Heart right ventricle (tissue), 16 donors: ENCODE data around the gene CMSS1. TPM values are rescaled to one million over a fixed set of nuclear protein-coding genes. Genes with fewer than 3 reads are reported as not detected.
"Not testable (repeated sequence)": the region's sequence is repeated elsewhere in the genome, so short reads cannot be mapped to it uniquely, and the experiment has no call there.

ENCODE experiments used
- ATAC-seq, 8 donors: fragments of 200-7000 bp; cut with Tn5 transposase; one replicate each; pipeline ENCODE4 v1.9.1; 2020; ENCODE audit warnings: mild to moderate bottlenecking in 8 of 8, moderate library complexity in 8 of 8, moderate number of reproducible peaks in 1 of 8
- DNase-seq, 2 donors: peaks; one replicate each; pipeline ENCODE4 v3.0.0-alpha.2; 2020
- H3K27ac ChIP-seq, 10 donors: fragments of 200-600 bp; sonication (generic) in 2 of 10; one replicate each; pipeline versions ENCODE4 v1.5.0 to v1.8.0; 2020 to 2022; ENCODE audit warnings: mild to moderate bottlenecking in 3 of 10
- H3K27me3 ChIP-seq, 7 donors: fragments of 200-600 bp; one replicate each; pipeline ENCODE4 v1.8.0; 2021 to 2022; ENCODE audit warnings: mild to moderate bottlenecking in 2 of 7
- H3K36me3 ChIP-seq, 9 donors: fragments of 200-600 bp; sonication (generic) in 1 of 9; one replicate each; pipeline versions ENCODE4 v1.5.0 to v1.8.0; 2020 to 2022; ENCODE audit warnings: mild to moderate bottlenecking in 2 of 9
- H3K4me1 ChIP-seq, 9 donors: fragments of 200-600 bp; sonication (generic) in 1 of 9; one replicate each; pipeline versions ENCODE4 v1.5.0 to v1.8.0; 2020 to 2022; ENCODE audit warnings: mild to moderate bottlenecking in 4 of 9
- H3K4me3 ChIP-seq, 10 donors: fragments of 200-600 bp; sonication (generic) in 2 of 10; one replicate each; pipeline versions ENCODE4 v1.5.0 to v1.8.0; 2020 to 2022; ENCODE audit warnings: mild to moderate bottlenecking in 7 of 10, moderate library complexity in 2 of 10
- H3K9me3 ChIP-seq, 11 donors: fragments of 200-600 bp in 10 of 11; sonication (generic) in 2 of 11; one replicate each; pipeline versions ENCODE4 v1.5.0 to v1.8.0; 2013 to 2022; ENCODE audit warnings: mild to moderate bottlenecking in 2 of 11, control low read depth in 1 of 11, moderate library complexity in 1 of 11
- CTCF ChIP-seq, 9 donors: fragments of 200-600 bp; sonication (generic) in 2 of 9; IDR thresholded peaks; one replicate each; pipeline versions ENCODE4 v1.5.0 to v1.8.0; 2021 to 2022; ENCODE audit warnings: antibody characterized with exemption in 9 of 9, mild to moderate bottlenecking in 5 of 9, moderate library complexity in 1 of 9
- WGBS, 2 donors: extraction: QIAGEN DNeasy Blood & Tissue Kit; methylation state at CpG; one replicate each; pipeline ENCODE4 v1.1.7; 2013; ENCODE audit warnings: inconsistent platforms in 1 of 2; 5-methylcytosine and 5-hydroxymethylcytosine counted together
- intact Hi-C, 10 donors: fragments of 100-400 bp; cut with DNase I; formaldehyde crosslinking; loops; one replicate each; pipeline versions ENCODE4 v1.11.1 to v1.14.2; 2022
- polyA plus RNA-seq, 2 donors: library from polyadenylated mRNA; stranded (reverse); fragments of 200-250 nt; gene quantifications; one replicate each; pipeline ENCODE4 v1.2.3, GENCODE V29; 2013
- total RNA-seq, 10 donors: library from RNA; stranded (reverse); fragmentation: NEBNext Ultra II Directional in 3 of 10; extraction: Animal tissue kit (Norgen Biotek cat#: 25700) in 3 of 10; gene quantifications; one replicate each; pipeline versions ENCODE4 v1.2.1 to v1.2.4, GENCODE V29; 2021 to 2023
- donor health status: Arrhythmogenic right ventricular cardiomyopathy.
- donor health status: ischemic (EF 13 %, LVEDD 7.1; RV severe dilation, severe dysfunction).
- donor health status: healthy with polysubstance abuse.
- donor health status: DM: no; HTN: yes; CAD: no.
- donor health status: DM: no; HTN: no; CAD: no.
- donor health status: ischemic (EF 25% LVEDD 6.9; RV normal size, moderate dysfunction).
- donor health status: ischemic (EF 25% LVEDD 5.7; RV mildly dilated, moderate dysfunction).
- donor health status: healthy.
- donor health status: DM: yes; HTN: yes; CAD: no.
- donor health status: Ischemic cardiomyopathy.
- donor health status: ischemic (EF 35%, LVEDD 5.7; RV mildly dilated, moderate dysfunction).
- donor health status: nonischemic (EF 11% LVEDD 7.7; RV severe dilation, severe dysfunction).
- donor health status: DM: yes; HTN: yes; CAD: no.
- donor health status: PGD.
- donor health status: ischemic (EF 29% LVEDD 5.4; RV normal size, mild dysfunction).
- donor health status: nonischemic (EF 23%, LVEDD 6.1; RV moderate dilation, normal function).

The CMSS1 gene
- total and polyA plus RNA-seq, 12 donors = 24.6 to 45.4 (median 34.6) TPM

GRCh38 chr3:100088735-100089368 lies 271.2 kb downstream of the CMSS1 start:
- Histone ChIP-seq H3K27me3 (no peaks in the 10 kb centered on the region), H3K36me3 (no peaks in the 10 kb centered on the region), H3K9me3 (no peaks in the 10 kb centered on the region), H3K27ac (no peak overlapping the region), H3K4me1 (peaks cover 0 to 35% (median 25%) of the 10 kb centered on the region in 9 donors), H3K4me3 (no peak overlapping the region)
- no peak for TF ChIP-seq CTCF (IDR thresholded peaks at IDR 0.05)
- DNase-seq = no peak
- intact Hi-C loops = no loop called here
- ATAC-seq = no peak
- 86 to 87% methylated on average over 2 of the region's 2 CpGs for WGBS, 2 donors

GRCh38 chr3:100089812-100090668 lies 272.4 kb downstream of the CMSS1 start:
- no peak overlapping the region for H3K4me3 ChIP-seq
- peak in 6 of 9 donors; percentile 10 to 51 (median 46) for TF ChIP-seq CTCF (IDR thresholded peaks at IDR 0.05)
- H3K27me3 ChIP-seq = no peaks in the 10 kb centered on the region
- DNase-seq = peak in 1 of 2 donors; percentile 17
- intact Hi-C loops = no loop called here
- 81 to 85% methylated on average over 7 of the region's 7 CpGs for WGBS, 2 donors
- peak overlapping the region in 2 of 10 donors; percentile 10 to 22 for H3K27ac ChIP-seq
- ATAC-seq = peak; percentile 54 to 88 (median 68)
- peaks cover 0 to 30% (median 22%) of the 10 kb centered on the region in 9 donors for H3K4me1 ChIP-seq
- no peaks in the 10 kb centered on the region for H3K9me3 ChIP-seq
- no peaks in the 10 kb centered on the region for H3K36me3 ChIP-seq

GRCh38 chr3:100090669-100091005 lies 273.0 kb downstream of the CMSS1 start:
- DNase-seq = no peak
- intact Hi-C loops = no loop called here
- no peak overlapping the region for H3K4me3 ChIP-seq
- H3K27me3 ChIP-seq = no peaks in the 10 kb centered on the region
- ATAC-seq = peak in 3 of 8 donors; percentile 17 to 29 (median 22)
- peak overlapping the region in 1 of 10 donors; percentile 22 for H3K27ac ChIP-seq
- H3K4me1 ChIP-seq = peaks cover 0 to 24% (median 16%) of the 10 kb centered on the region in 9 donors
- H3K9me3 ChIP-seq = no peaks in the 10 kb centered on the region
- no peak for TF ChIP-seq CTCF (IDR thresholded peaks at IDR 0.05)
- no peaks in the 10 kb centered on the region for H3K36me3 ChIP-seq

GRCh38 chr3:100093831-100094230 lies 276.2 kb downstream of the CMSS1 start:
- intact Hi-C loops = no loop called here
- Histone ChIP-seq H3K4me3 (no peak overlapping the region), H3K27me3 (no peaks in the 10 kb centered on the region), H3K27ac (no peak overlapping the region), H3K36me3 (no peaks in the 10 kb centered on the region), H3K9me3 (no peaks in the 10 kb centered on the region), H3K4me1 (peaks cover 8 to 34% (median 27%) of the 10 kb centered on the region in 9 donors)
- ATAC-seq (no peak), DNase-seq (no peak)
- WGBS, 2 donors = 97% methylated on average over 1 of the region's 1 CpG
- no peak for TF ChIP-seq CTCF (IDR thresholded peaks at IDR 0.05)

GRCh38 chr3:100096286-100096685 lies 278.6 kb downstream of the CMSS1 start:
- H3K9me3 ChIP-seq, intact Hi-C loops, H3K27me3 ChIP-seq, DNase-seq, ATAC-seq, H3K4me3 ChIP-seq, H3K36me3 ChIP-seq, H3K27ac ChIP-seq: not testable (repeated sequence)
- WGBS, 2 donors = 97 to 100% methylated on average over 1 of the region's 1 CpG
- peaks cover 8 to 37% (median 23%) of the 10 kb centered on the region in 9 donors for H3K4me1 ChIP-seq
